Measurements from ENCODE around the gene ASRGL1.
A peak's percentile ranks its signal among the peaks of the same experiment; 100 is the strongest.

GRCh38 chr11:62340269-62340901, 3.1 kb downstream of the ASRGL1 start:
- TF ChIP-seq RAD21 (IDR thresholded peaks at IDR 0.05; ENCODE audit: low read length), result peak; percentile 64
- no peak for TF ChIP-seq MXI1 (IDR thresholded peaks at IDR 0.05; ENCODE audit: low read depth, low read length)
- TF ChIP-seq JUND (IDR thresholded peaks at IDR 0.05), result no peak
- TF ChIP-seq RFX5 (IDR thresholded peaks at IDR 0.05; ENCODE audit: low read length), result no peak
- TF ChIP-seq CHD2 (IDR thresholded peaks at IDR 0.05; ENCODE audit: low read length, partially characterized antibody), result no peak
- TF ChIP-seq CTCF (IDR thresholded peaks at IDR 0.05), result peak; percentile 72
- TF ChIP-seq POLR2AphosphoS5 (IDR thresholded peaks at IDR 0.05; ENCODE audit: low read depth, low read length), result no peak
- TF ChIP-seq, protein P1, sequence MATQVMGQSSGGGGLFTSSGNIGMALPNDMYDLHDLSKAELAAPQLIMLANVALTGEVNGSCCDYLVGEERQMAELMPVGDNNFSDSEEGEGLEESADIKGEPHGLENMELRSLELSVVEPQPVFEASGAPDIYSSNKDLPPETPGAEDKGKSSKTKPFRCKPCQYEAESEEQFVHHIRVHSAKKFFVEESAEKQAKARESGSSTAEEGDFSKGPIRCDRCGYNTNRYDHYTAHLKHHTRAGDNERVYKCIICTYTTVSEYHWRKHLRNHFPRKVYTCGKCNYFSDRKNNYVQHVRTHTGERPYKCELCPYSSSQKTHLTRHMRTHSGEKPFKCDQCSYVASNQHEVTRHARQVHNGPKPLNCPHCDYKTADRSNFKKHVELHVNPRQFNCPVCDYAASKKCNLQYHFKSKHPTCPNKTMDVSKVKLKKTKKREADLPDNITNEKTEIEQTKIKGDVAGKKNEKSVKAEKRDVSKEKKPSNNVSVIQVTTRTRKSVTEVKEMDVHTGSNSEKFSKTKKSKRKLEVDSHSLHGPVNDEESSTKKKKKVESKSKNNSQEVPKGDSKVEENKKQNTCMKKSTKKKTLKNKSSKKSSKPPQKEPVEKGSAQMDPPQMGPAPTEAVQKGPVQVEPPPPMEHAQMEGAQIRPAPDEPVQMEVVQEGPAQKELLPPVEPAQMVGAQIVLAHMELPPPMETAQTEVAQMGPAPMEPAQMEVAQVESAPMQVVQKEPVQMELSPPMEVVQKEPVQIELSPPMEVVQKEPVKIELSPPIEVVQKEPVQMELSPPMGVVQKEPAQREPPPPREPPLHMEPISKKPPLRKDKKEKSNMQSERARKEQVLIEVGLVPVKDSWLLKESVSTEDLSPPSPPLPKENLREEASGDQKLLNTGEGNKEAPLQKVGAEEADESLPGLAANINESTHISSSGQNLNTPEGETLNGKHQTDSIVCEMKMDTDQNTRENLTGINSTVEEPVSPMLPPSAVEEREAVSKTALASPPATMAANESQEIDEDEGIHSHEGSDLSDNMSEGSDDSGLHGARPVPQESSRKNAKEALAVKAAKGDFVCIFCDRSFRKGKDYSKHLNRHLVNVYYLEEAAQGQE (IDR thresholded peaks at IDR 0.05; ENCODE audit: low read depth, low read length), result no peak
